COLO668 (cell line): ENCODE results near the gene SLC39A11.
"Not testable (repeated sequence)": the region's sequence is repeated elsewhere in the genome, so short reads cannot be mapped to it uniquely, and the experiment has no call there.

Source experiments
- DNase-seq: peaks from one replicate; lab custom pipeline; 2025; ENCODE audit not compliant: unreplicated experiment; lab: John Stamatoyannopoulos, UW

The SLC39A11 gene

GRCh38 chr17:73013816-73014663 is 78.4 kb downstream of the SLC39A11 start:
- DNase-seq: peak; percentile 10

GRCh38 chr17:73013301-73013700 is 79.2 kb downstream of the SLC39A11 start:
- peak; percentile 8 for DNase-seq

- DNase-seq: no peak
These were observed 81.4 kb downstream of the SLC39A11 start for GRCh38 chr17:73011016-73011486.

DNA sequence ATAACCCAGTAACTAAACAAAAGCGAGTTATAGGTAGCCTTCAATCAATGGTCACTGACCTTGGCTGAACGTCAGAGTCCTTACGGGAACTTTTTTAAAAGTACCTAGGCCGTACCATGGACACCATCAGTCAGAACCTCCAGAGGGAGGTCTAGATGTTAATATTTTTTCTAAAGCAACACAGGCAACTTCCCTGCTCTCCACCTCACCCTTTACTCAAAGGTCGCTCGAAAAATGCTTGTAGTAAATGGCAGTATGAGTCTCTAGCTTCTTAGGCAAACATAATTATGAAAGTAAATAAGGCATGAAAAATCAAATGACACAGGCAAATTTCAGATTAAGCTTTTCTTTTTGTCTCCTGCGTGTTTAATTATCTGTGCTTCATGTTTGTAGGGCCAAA is 82.1 kb downstream of the SLC39A11 start:
- no peak for DNase-seq

- no peak for DNase-seq
These were observed 85.1 kb downstream of the SLC39A11 start for GRCh38 chr17:73007407-73007806.

GRCh38 chr17:73005360-73005759 is 87.1 kb downstream of the SLC39A11 start:
- DNase-seq: no peak

DNA sequence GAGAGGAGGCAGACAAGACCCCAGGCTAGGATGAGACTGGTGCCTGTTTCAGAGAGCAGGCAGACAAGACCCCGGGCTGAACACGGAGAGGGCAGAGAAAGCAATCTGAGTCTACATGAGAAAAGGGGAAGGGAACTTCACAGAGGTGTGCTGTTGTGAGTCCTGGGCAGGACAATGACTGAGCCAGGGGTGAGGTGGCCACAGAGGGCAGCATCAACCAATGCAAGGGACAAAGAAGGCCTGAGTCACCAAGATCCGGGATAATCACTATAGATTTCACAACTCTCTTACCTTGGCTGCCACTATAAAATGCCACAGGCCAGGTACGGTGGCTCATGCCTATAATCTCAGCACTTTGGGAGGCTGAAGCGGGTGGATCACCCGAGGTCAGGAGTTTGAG is 89.0 kb downstream of the SLC39A11 start:
- DNase-seq: no peak

- no peak for DNase-seq
These were observed 91.7 kb downstream of the SLC39A11 start for GRCh38 chr17:73000832-73001231.

DNA sequence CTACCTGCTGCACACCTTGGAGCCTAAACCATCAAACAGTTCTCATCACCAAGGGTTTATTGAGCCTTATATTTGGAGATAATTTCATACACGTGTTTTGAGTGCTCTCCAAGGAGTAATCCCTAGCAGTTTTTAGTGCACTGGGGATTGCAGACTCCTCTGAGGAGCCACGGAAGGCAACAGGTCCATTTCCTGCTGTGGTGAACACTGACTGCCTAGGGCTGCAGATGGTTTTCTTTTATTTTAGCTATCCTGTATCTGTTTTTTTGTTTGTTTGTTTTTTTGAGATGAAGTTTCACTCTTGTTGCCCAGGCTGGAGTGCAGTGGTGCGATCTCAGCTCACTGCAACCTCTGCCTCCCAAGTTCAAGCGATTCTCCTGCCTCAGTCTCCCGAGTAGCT is 93.0 kb downstream of the SLC39A11 start:
- not testable (repeated sequence) for DNase-seq

GRCh38 chr17:72998343-72998742 is 94.1 kb downstream of the SLC39A11 start:
- DNase-seq: no peak

DNA sequence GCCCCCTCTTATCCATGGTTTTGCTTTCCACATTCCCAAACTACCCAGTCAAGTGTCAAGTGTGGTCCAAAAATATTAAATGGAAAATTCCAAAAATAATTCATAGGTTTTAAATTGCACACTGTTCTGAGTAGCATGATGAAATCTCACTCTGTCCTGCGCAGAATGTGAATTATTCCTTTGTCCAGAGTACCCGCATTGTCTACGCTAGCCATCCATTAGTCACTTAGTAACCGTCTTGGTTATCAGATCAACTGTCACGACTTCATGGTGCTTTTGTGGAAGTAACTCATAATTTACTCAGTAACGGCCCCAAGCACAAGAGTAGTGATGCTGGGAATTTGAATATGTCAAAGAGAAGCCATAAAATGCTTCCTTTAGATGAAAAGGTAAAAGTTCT is 94.9 kb downstream of the SLC39A11 start:
- no peak for DNase-seq

DNA sequence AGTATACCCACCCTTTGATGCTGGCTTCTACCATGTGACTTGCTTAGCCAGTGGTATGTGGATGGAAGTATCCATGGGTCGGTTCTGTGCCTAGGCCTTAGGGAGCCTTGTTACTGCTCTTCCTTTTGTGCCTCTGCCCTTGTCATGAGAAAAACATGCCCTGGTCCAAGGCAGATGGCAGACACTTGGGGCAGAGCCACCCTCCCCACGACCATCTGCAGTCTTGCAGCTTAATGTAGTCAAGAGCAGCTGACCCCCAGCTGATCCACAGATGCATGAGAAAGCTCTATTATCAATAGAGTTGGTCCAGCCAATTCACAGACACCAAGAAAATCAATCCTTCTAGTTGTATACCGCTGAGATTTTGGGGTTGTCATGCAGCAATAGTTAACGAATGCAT is 95.7 kb downstream of the SLC39A11 start:
- no peak for DNase-seq

GRCh38 chr17:72995008-72995656 is 97.4 kb downstream of the SLC39A11 start:
- DNase-seq: no peak

- not testable (repeated sequence) for DNase-seq
These were observed 99.6 kb downstream of the SLC39A11 start for GRCh38 chr17:72992783-72993467.

DNA sequence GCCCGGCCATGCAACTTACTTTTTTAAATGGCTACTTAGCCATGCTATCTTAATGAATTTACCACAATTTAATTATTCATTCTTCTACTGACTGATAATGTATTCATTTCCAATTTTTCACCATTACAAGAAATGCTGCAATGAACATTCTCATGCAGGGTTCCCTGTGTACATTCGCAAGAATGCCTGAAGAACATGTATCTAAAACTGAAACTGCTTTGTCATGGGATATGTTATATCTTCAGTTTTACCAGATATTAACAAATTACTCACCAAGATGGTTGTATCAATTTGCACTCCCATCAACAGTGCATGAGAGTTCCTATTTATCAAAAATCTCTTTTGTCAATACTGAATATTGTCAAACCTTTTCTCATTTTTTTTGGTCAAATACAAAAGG is 100.8 kb downstream of the SLC39A11 start:
- no peak for DNase-seq

DNA sequence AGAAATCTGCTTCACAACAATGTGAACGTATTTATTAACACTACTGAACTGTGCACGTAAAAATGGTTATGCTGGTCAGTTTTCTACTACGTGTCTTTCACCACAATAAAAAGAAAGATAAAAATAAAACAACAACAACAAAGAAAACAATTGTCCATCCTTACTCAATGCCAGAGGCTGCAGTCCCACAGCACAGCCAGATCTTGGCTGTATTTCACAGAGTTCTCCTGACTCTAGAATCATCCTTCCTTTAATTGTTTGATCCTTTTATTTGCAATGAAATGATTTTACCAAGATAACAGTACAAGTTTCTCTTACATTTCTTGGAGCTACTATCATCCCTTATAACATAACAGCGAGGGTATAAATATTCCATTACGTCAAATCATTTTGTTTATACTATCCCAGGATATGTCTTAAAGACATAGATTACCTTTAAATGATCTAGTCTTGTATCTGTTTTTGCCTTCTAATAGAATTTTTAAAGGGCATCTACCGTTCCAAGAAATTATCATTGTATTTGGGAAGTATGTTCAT is 103.3 kb downstream of the SLC39A11 start:
- no peak for DNase-seq

- no peak for DNase-seq
These were observed 104.0 kb downstream of the SLC39A11 start for GRCh38 chr17:72988451-72988850.

DNA sequence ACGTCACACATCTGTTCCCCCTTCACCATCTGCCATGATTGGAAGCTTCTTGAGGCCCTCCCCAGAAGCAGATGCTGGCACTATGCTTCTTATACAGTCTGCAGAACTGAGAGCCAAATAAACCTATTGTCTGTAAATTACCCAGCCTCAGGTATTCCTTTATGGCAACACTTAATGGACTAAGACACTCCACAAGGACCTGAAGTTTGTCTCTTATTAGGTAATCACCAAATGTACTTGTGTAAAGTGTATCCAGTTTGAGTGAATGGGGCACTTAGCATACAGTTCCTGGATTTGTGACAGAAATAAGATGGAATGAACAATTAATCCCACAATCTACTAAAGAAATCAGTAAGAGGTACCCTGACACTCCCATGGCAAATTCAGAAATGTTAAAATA is 105.3 kb downstream of the SLC39A11 start:
- DNase-seq: no peak

DNA sequence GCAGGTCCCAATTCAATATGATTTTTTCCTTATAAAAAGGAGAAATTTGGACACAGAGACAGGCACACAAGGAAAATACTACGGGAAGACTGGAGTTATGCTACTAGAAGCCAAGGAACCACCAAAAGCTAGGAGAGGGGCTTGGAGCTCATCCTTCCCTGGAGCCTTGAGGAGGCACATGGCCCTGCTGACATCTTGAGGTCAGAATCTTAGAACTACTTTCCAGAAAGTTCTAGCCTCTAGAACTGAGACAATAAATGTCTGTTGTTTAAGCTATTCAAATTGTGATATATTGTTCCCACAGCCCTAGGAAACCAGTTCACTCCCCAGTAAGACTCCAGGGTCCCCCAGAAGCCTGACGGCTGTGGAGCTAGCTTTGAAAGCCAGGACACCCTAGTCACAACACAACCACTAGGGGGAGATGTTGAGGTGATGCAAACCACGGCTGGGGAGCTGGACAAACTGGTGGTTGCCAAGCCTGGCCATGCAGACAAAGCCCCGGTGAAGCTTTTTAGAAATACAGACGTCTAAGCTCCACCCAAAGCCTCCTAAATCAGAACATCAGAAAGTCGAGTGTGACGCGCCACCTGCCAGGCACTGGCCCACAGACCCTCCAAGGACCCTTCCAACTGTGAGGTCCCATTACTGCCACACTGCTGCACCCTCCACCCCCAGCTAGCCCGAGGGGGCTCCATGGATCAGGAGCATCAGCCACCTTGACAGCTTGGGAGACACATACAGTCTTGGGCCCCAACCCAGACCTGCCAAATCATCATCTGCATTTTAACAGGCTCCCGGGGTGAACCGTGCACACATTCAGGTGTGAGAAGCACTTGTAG is 106.4 kb downstream of the SLC39A11 start:
- peak; percentile 57 for DNase-seq

DNA sequence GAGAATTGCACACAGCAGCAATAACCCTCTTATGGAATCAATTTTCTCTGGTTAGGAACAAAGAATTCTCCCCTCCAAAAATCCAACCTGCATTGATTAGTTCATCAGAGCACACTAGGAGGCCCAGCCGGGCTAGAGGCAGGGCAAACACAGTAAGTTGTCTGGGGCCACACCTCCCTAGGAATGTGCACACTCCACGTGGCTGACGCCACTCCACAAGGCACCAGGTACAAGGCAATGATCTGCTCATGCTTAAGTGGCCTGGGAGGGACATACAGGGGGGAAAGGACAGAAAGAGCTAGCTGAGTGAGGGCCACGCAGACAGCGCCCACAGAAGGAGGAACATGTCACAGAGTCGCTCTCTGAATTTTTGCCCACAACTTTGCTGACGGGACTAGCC is 107.6 kb downstream of the SLC39A11 start:
- no peak for DNase-seq
